HG03108 (cell line): ENCODE measurements around the gene CSTPP1.
"Not testable (repeated sequence)": the region's sequence is repeated elsewhere in the genome, so short reads cannot be mapped to it uniquely, and the experiment has no call there.

Experiments used
- ATAC-seq: cut with Tn5 transposase; IDR thresholded peaks from one replicate; pipeline ENCODE4 v1.9.1; 2021; ENCODE audit warnings: moderate library complexity; ENCODE audit not compliant: unreplicated experiment

Gene CSTPP1

GRCh38 chr11:46984987-46985386 lies 48.4 kb downstream of the CSTPP1 start:
- no peak for ATAC-seq

DNA sequence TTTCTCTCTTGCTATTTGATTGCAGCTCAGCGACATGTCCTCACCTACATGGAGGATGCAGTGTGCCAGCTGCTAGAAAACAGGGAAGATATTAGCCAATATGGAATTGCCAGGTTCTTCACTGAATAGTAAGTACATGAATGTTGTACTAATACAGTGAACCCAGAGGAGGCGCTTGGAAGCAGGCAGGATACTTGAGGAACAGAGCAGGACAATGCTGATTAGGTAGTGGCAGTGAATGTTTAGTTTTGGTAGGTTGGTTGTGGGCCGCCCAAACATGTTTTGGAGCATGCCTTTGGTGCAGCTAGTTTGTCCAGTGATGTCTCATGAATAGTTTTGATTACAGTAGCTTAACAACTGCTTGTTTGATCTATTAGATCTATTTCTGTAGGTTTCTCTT lies 50.6 kb downstream of the CSTPP1 start:
- ATAC-seq: no peak

- not testable (repeated sequence) for ATAC-seq
Measured at GRCh38 chr11:46989810-46990487, 53.4 kb downstream of the CSTPP1 start.

- no peak for ATAC-seq
Measured at GRCh38 chr11:46991391-46991790, 54.8 kb downstream of the CSTPP1 start.

DNA sequence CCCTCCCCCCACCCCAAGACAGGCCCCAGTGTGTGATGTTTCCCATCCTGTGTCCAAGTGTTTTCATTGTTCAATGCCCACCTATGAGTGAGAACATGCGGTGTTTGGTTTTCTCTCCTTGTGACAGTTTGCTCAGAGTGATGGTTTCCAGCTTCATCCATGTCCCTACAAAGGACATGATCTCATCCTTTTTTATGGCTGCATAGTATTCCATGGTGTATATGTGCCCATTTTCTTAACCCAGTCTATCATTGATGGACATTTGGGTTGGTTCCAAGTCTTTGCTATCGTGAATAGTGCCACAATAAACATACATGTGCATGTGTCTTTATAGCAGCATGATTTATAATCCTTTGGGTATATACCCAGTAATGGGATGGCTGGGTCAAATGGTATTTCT lies 55.8 kb downstream of the CSTPP1 start:
- not testable (repeated sequence) for ATAC-seq

GRCh38 chr11:46997796-46998195 lies 61.2 kb downstream of the CSTPP1 start:
- not testable (repeated sequence) for ATAC-seq

GRCh38 chr11:46999217-46999616 lies 62.7 kb downstream of the CSTPP1 start:
- no peak for ATAC-seq

DNA sequence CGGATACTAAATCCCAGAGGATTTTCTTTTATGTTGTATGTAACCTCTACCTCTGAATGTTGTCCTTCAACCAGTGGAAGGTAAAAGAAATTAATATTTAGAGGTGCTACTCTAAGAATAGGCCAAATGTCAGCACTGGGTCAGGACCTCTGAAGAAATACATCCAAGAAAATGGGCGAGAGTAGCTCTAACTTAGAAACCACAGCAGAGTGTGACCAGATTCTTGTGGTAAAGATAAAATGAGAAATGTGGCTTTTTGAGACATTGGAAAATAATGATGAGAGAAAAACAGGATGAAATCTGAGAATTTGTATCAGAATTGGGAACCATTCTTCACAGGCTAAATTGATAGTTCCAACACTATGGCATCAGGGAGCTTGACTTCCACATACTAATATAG lies 63.5 kb downstream of the CSTPP1 start:
- no peak for ATAC-seq

- no peak for ATAC-seq
Measured at GRCh38 chr11:47001781-47002181, 65.2 kb downstream of the CSTPP1 start.

- no peak for ATAC-seq
Measured at GRCh38 chr11:47002390-47002789, 65.8 kb downstream of the CSTPP1 start.

- ATAC-seq: no peak
Measured at GRCh38 chr11:47003180-47003877, 66.8 kb downstream of the CSTPP1 start.

DNA sequence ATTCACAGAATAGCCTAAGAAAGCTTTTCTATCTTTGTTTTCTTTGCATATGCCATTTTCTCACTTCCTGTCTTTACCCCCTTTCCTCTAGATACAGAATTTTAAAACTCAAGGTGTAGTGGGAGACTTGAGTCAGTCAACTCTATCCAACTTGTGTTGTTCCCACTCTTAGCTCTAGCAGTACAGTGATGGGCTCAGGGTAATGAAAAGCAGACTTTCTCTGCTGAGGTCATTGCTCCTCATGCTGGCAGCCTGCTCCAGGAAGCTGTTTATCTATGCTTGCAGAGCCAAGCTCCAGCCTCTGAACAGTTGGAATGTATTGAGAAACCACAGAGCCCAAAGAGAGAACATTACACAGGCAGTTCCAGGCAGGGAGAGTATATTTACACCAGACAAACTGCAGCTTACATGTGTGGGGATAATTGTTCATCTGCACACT lies 68.1 kb downstream of the CSTPP1 start:
- no peak for ATAC-seq

- ATAC-seq: no peak
Measured at GRCh38 chr11:47005441-47005840, 68.9 kb downstream of the CSTPP1 start.

DNA sequence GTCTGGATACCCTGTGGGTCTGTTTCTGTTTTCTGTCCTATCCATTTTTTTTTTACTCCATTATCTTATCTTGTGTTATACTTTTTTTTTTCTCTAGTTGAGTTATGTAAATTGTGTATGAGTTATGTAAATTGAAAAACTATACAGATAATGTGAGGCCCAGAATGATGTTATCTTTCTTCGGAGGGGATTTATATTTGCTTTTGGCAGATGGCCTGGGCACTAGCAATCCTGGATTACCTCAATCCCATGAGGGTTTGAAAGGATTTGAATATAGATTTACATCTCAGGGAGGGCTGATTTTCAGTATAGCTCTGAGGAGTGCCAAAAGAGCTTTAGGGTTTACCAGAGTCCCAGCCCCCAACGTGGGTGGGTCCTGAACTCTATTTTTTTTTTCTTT lies 71.0 kb downstream of the CSTPP1 start:
- no peak for ATAC-seq

DNA sequence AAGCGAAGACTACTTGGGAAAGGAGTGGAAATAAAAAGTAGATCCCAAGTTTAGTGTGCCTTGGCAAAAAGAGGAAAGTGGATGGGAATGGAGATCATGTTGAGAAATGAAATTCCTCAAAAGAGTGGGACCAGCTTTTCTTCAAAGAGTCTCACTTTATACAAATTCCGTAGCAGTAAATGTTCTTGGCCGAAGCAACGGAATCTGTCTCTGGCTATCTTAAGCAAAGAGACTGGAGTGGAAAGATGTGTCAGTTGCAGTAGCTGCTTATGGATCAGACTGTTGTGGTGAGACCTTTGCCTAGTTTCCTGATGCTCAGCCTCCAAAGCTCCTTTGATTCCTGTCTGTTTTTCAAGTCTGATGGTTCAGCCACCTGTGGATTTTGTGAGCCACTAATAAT lies 73.6 kb downstream of the CSTPP1 start:
- ATAC-seq: no peak

DNA sequence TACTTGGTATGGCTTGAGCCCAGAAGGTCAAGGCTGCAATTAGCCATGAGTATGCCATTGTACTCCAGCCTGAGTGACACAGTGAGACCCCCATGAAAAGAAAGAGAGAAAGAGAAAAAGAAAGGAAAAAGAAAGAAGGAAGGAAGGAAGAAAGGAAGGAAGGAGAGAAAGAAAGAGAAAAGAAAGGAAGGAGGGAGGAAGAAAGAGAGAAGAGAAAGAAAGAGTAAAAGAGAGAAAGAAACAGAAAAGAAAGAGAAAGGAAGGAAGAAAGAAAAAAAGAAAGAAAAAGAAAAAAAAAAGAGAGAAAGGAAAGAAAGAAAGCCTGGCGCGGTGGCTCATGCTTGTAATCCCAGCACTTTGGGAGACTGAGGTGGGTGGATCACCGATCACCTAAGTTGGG lies 77.5 kb downstream of the CSTPP1 start:
- no peak for ATAC-seq

DNA sequence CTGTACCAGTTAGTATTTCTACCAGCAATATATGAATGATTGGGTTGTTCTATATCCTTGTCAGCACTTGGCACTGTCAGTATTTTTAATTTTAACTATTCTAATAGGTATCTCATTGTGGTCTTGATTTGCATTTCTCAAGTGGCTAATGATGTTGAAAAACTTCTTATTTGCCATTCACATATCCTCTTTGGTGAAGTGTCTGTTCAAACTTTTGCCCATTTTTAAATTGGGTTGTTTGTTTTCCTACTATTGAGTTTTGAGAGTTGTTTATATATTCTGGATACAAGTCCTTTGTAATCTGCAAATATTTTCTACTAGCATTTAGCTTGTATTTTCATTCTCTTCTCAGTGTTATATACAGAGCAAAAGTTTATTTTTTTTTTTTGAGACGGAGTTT lies 82.1 kb downstream of the CSTPP1 start:
- ATAC-seq: no peak

GRCh38 chr11:47020793-47021526 lies 84.4 kb downstream of the CSTPP1 start:
- no peak for ATAC-seq

DNA sequence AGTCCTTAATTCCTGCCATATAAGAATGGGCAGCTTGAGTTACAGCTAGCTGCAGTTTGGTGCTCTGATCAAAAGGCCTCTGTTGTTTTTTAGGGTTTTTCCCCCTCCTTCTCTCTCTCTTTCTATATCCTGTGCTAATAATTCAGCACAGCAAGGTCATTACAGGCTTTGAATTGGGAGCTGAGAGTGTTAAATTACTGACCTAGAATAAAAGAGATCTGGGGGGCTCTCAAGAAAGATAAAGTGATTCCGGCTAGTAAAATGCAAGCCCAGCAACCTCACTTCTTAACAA lies 84.9 kb downstream of the CSTPP1 start:
- ATAC-seq: no peak

DNA sequence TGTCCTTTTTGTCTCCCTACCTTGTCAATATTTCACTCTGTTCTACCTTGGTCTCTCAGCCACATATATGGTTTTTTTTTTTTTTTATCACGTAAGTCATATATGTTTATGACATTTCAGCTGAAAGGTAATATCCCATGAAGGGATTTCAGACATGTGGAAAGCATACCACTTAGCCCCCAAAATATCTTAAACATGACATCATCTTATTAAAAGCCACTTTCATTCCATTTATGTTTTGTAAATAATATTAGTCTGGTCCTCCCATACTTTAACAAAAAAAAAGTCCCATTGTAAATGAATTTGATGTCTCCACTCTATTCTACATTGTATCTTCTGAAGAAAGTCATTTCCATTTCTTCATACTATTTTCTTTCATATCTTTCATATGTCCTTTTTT lies 85.4 kb downstream of the CSTPP1 start:
- no peak for ATAC-seq

- ATAC-seq: no peak
Measured at GRCh38 chr11:47028195-47029093, 91.9 kb downstream of the CSTPP1 start.
